ENCODE measurements around the gene ZNF124.
"Not testable (repeated sequence)": the region's sequence is repeated elsewhere in the genome, so short reads cannot be mapped to it uniquely, and the experiment has no call there.

Gene ZNF124

DNA sequence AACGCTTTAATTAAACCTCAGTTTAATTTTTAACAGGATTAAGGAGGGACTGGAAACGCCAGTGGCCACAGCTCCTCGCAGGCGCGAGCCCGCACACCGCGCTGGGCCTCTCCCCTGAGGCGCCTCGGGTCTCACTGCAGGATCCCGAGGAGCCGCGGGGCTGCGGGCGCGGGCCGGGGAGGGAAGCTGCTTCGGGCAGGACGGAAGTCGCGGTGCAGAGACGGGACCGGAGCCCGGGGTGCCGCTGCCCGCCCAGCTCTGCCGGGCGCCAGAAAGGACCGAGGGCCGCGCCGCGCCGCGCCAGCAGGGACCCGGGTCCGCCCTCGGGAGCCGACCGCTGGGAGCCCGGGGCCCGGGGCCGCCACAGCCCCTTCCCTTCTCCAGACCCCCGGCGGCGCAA is 377 bp downstream of the ZNF124 start:
- not testable (repeated sequence) for DNase-seq

- DNase-seq = no peak
Observed at GRCh38 chr1:247165674-247166073, 6.1 kb downstream of the ZNF124 start.

DNA sequence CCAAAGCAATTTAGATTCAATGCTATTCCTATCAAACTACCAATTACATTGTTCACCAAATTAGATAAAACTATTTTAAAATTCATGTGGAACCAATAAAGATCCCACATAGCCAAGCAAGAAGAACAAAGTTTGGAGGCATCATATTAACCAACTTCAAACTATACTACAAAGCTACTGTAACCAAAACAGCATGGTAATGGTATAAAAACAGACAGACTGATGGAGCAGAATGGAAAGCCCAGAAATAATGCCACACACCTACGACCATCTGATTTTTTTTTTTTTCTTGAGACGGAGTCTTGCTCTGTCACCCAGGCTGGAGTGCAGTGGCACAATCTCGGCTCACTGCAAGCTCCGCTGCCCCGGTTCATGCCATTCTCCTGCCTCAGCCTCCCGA is 7.1 kb downstream of the ZNF124 start:
- DNase-seq = no peak

DNA sequence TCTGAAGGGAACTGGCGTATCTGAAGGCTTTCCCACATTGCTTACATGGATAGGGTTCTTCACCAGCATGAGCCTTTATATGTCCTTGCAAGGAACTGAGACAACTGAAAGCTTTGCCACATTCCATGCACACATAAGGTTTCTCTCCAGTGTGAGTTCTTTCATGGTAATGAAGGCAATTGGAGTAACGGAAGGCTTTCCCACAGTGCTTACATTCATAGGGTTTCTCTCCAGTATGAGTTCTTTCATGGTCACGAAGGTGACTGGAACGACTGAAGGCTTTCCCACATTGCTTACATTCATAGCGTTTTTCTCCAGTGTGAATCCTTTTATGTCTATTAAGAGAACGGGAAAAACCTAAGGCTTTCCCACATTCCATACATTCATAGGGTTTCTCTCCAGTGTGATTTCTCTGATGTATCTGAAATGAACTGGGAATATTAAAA is 15.0 kb downstream of the ZNF124 start:
- no peak for DNase-seq

GRCh38 chr1:247147781-247148180 is 24.0 kb downstream of the ZNF124 start:
- no peak for DNase-seq

- not testable (repeated sequence) for DNase-seq
Observed at GRCh38 chr1:247147120-247147519, 24.7 kb downstream of the ZNF124 start.

DNA sequence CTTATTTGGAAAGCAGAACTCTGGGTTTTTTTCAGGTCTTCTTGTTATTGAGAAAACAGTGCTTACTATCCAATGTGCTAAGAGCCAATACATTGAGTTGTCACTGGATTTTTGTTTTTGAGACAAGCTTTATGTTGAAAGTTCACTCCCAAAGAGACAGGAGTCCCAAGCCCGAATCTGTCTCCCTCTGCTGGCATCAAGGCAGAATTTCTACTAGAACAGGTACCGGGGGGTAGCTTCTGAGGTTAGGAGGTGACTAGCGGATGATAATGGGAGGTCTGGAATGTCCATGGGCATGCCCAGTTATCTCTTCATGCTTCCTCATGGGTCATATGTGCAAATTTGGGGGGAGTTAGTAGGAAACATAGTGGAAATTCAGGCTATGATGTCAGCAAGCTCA is 25.1 kb downstream of the ZNF124 start:
- no peak for DNase-seq

GRCh38 chr1:247145279-247145678 is 26.5 kb downstream of the ZNF124 start:
- DNase-seq = no peak

DNA sequence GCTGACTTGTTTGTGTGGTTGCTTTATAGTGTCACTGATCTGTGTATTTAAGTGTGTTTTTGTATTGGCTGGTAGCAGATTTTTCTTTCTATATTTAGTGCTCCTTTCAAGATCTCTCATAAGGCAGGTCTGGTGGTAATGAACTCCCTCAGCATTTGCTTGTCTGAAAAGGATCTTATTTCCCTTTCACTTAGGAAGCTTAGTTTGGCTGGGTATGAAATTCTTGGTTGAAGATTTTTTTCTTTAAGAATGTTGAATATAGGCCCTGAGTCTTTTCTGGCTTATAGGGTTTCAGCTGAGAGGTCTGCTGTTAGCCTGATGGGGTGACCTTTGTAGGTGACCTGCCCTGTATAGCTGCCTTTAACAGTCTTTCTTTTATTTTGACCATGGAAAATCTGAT is 32.3 kb downstream of the ZNF124 start:
- not testable (repeated sequence) for DNase-seq

DNA sequence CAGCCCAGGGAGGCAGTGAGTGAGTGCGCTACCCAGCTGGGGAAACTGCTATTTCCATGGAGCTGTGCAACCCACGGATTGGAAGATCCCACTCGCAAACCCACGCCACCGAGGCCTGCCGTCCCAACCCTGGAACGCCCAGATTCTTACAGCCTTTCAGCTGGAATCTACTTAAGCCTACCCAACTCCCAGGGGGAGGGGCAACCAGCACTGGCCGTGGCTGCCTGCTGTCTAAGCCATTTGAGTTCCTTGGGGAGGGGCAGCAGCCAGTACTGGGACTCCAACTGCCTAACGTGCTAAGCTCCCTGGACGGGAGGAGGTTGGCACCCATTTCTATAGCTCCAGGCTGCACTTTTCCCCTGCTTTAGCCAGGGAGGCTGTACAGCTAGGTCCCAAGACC is 40.6 kb downstream of the ZNF124 start:
- no peak for DNase-seq

DNA sequence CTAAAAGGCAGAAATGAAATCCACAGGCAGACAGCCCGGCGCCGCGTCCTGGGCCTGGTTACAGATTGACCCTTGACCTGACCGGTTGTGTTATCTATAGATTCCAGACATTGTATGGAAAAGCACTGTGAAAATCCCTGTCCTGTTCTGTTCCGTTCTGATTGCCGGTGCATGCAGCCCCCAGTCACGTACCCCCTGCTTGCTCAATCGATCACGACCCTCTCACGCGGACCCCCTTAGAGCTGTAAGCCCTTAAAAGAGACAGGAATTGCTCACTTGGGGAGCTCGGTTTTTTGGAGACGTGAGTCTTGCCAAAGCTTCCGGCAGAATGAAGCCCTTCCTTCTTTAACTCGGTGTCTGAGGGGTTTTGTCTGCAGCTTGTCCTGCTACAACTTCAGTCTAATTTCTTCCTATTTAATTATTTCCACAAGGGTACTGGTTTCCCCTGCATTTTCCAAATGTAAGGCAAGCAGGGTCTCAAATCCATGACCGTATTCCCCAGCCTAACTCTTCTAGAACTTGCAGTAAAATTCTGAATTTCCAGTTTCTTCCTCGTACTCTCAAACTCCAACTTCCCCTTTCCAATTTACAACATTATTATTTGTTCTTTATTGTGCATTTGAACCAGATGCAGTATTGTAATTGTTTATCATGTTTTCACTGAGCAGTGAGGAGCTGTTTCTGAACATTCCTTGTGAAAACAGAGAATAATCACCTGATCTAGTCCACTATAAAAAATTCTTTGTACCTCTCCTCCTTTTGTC is 44.1 kb downstream of the ZNF124 start:
- not testable (repeated sequence) for DNase-seq

- not testable (repeated sequence) for DNase-seq
Observed at GRCh38 chr1:247126601-247127000, 45.2 kb downstream of the ZNF124 start.

- DNase-seq = not testable (repeated sequence)
Observed at GRCh38 chr1:247126166-247126565, 45.7 kb downstream of the ZNF124 start.

GRCh38 chr1:247121382-247121781 is 50.4 kb downstream of the ZNF124 start:
- no peak for DNase-seq

- not testable (repeated sequence) for DNase-seq
Observed at GRCh38 chr1:247120408-247120668, 51.5 kb downstream of the ZNF124 start.

GRCh38 chr1:247119600-247120407 is 52.0 kb downstream of the ZNF124 start:
- no peak for DNase-seq

DNA sequence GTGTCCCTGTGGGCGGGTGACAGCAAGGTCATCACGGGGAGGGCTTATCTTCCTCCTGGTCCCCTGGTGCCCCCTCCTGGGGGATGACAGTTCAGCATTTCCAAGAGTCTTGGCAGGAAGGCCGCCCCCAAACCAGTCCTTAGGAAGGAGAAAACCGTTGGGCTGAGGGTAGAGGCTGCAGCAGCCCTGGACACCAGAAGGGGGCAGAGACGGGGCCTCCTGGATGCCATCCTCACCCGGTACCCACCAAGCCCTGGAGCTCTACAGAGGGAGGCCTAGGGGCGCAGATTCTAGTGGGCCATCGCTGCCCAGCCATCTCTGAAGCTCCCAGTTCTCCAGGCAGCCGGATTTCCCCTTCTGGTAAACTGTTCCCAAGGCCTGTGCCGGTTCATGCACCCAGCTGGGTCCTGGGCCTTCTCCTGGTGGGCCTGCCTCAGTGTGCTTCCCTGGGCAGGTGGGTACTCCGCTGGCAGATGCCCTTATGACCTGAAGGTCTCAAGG is 52.8 kb downstream of the ZNF124 start:
- no peak for DNase-seq

- DNase-seq = no peak
Observed at GRCh38 chr1:247115545-247115944, 56.3 kb downstream of the ZNF124 start.

DNA sequence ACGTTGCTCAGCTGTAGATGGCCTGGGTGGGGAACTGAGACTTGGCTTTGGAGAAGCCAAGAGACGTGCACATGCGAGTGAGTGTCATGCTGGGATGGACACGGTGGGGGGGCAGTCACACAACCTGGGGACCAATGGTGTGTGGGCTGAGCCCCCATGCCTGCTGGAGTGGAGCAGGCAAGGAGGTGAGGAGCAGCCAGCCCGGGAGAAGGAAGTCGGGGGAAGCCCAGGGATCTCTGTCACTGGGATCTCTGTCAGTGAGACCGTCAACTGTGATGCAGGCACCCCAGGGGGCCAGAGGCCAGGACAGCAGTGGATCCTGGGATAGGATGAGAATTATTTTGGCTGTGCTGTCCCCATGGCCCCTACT is 56.7 kb downstream of the ZNF124 start:
- no peak for DNase-seq

GRCh38 chr1:247114351-247115140 is 57.3 kb downstream of the ZNF124 start:
- DNase-seq = no peak

GRCh38 chr1:247113733-247114271 is 58.0 kb downstream of the ZNF124 start:
- DNase-seq = no peak

DNA sequence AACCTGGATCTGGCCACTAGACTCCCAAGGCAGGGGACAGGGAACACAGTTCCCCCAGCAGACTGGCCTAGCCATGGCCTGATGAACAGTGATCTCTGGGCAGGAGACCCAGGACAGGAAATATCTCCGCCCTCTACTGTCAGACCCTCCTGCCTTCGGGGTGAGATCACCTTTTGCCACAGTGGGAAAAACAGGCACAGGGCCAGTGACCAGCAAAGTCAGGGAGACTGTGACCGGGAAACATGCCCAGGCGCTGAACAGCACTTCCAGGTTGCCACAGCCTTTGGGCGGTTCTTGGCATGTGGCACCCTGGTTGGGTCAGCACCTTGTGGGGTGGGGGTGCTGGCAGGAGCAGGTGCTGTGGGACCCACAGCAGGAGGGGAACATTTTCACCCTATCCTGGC is 58.7 kb downstream of the ZNF124 start:
- DNase-seq = no peak

DNA sequence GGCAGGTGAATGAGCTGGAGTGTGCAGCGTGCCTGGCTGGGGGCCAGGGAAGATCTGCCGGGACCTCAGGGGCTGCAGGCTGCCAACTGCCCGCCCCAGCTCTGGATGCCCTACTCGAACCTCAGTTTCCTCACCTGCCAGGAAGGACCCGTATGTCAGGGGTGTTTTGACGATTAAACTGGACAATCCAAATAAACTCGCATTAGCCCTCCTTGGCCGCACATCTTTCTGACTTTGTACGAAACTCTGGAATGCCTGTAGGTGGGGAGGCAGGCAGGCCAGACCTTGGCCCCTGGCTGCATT is 59.4 kb downstream of the ZNF124 start:
- DNase-seq = no peak

Data from DMS79 (cell line).